Measurements from ENCODE around the gene CFAP53. TPM values are rescaled to one million over a fixed set of nuclear protein-coding genes. Genes with fewer than 3 reads are reported as not detected.

Gene CFAP53
- polyA plus RNA-seq, 1 donor, result 0.91 TPM

- peaks cover 31% of the 10 kb centered on the region for H3K36me3 ChIP-seq (ENCODE audit: control insufficient read depth, insufficient read depth, low read length)
- WGBS (ENCODE audit: insufficient coverage, low lambda C conversion rate), result 0% methylated on average over 2 of the region's 76 CpGs
- peak; percentile 99 to 100 for DNase-seq
- H3K9me3 ChIP-seq (ENCODE audit: control insufficient read depth, low read depth, low read length), result no peaks in the 10 kb centered on the region
- peak within 1 kb of the TSS; percentile 85 for H3K27ac ChIP-seq (ENCODE audit: low read length)
- no peaks in the 10 kb centered on the region for H3K4me1 ChIP-seq (ENCODE audit: control insufficient read depth, insufficient read depth, low read length)
- H3K4me3 ChIP-seq (ENCODE audit: low read length), result peak within 1 kb of the TSS; percentile 87
- no peaks in the 10 kb centered on the region for H3K27me3 ChIP-seq (ENCODE audit: control insufficient read depth, insufficient read depth, low read length)
These were observed 21.4 kb upstream of the CFAP53 start, which contains the start of gene CXXC1 for GRCh38 chr18:50287441-50288347. Gene CXXC1 (minus strand): TSS chr18:50287692. CDS start chr18:50287589, 103 bp downstream.

GRCh38 chr18:50287028-50287440 lies 20.7 kb upstream of the CFAP53 start:
- peak overlapping the region; percentile 51 for H3K27ac ChIP-seq (ENCODE audit: low read length)
- no peak for DNase-seq
- WGBS (ENCODE audit: insufficient coverage, low lambda C conversion rate), result no CpG with 5 or more reads among the region's 27 CpGs
- H3K36me3 ChIP-seq (ENCODE audit: control insufficient read depth, insufficient read depth, low read length), result peaks cover 37% of the 10 kb centered on the region
- peaks cover under 1% of the 10 kb centered on the region for H3K9me3 ChIP-seq (ENCODE audit: control insufficient read depth, low read depth, low read length)
- no peaks in the 10 kb centered on the region for H3K27me3 ChIP-seq (ENCODE audit: control insufficient read depth, insufficient read depth, low read length)
- H3K4me3 ChIP-seq (ENCODE audit: low read length), result peak overlapping the region; percentile 87
- H3K4me1 ChIP-seq (ENCODE audit: control insufficient read depth, insufficient read depth, low read length), result peaks cover 2% of the 10 kb centered on the region

GRCh38 chr18:50286391-50287027 lies 20.2 kb upstream of the CFAP53 start:
- no CpG with 5 or more reads among the region's 23 CpGs for WGBS (ENCODE audit: insufficient coverage, low lambda C conversion rate)
- peaks cover 5% of the 10 kb centered on the region for H3K4me1 ChIP-seq (ENCODE audit: control insufficient read depth, insufficient read depth, low read length)
- peak overlapping the region; percentile 87 for H3K4me3 ChIP-seq (ENCODE audit: low read length)
- H3K36me3 ChIP-seq (ENCODE audit: control insufficient read depth, insufficient read depth, low read length), result peaks cover 37% of the 10 kb centered on the region
- peak in 1 of 2 donors; percentile 33 for DNase-seq
- H3K9me3 ChIP-seq (ENCODE audit: control insufficient read depth, low read depth, low read length), result peaks cover 4% of the 10 kb centered on the region
- H3K27me3 ChIP-seq (ENCODE audit: control insufficient read depth, insufficient read depth, low read length), result no peaks in the 10 kb centered on the region
- H3K27ac ChIP-seq (ENCODE audit: low read length), result no peak overlapping the region

- DNase-seq, result no peak
- Histone ChIP-seq H3K9me3 (ENCODE audit: control insufficient read depth, low read depth, low read length) (peaks cover 4% of the 10 kb centered on the region), H3K4me3 (ENCODE audit: low read length) (no peak overlapping the region), H3K36me3 (ENCODE audit: control insufficient read depth, insufficient read depth, low read length) (peaks cover 37% of the 10 kb centered on the region), H3K27ac (ENCODE audit: low read length) (no peak overlapping the region), H3K4me1 (ENCODE audit: control insufficient read depth, insufficient read depth, low read length) (peaks cover 5% of the 10 kb centered on the region), H3K27me3 (ENCODE audit: control insufficient read depth, insufficient read depth, low read length) (no peaks in the 10 kb centered on the region)
- WGBS (ENCODE audit: insufficient coverage, low lambda C conversion rate), result no CpG with 5 or more reads among the region's 24 CpGs
These were observed 19.5 kb upstream of the CFAP53 start for GRCh38 chr18:50285631-50286321.

GRCh38 chr18:50285071-50285470 lies 18.8 kb upstream of the CFAP53 start:
- Histone ChIP-seq H3K27me3 (ENCODE audit: control insufficient read depth, insufficient read depth, low read length) (no peaks in the 10 kb centered on the region), H3K4me1 (ENCODE audit: control insufficient read depth, insufficient read depth, low read length) (peaks cover 10% of the 10 kb centered on the region), H3K4me3 (ENCODE audit: low read length) (no peak overlapping the region), H3K27ac (ENCODE audit: low read length) (no peak overlapping the region), H3K36me3 (ENCODE audit: control insufficient read depth, insufficient read depth, low read length) (peaks cover 37% of the 10 kb centered on the region), H3K9me3 (ENCODE audit: control insufficient read depth, low read depth, low read length) (peaks cover 4% of the 10 kb centered on the region)
- WGBS (ENCODE audit: insufficient coverage, low lambda C conversion rate), result no CpG with 5 or more reads among the region's 13 CpGs
- no peak for DNase-seq

- H3K27ac ChIP-seq (ENCODE audit: low read length), result no peak overlapping the region
- DNase-seq, result no peak
- 80% methylated on average over 1 of the region's 15 CpGs for WGBS (ENCODE audit: insufficient coverage, low lambda C conversion rate)
- H3K36me3 ChIP-seq (ENCODE audit: control insufficient read depth, insufficient read depth, low read length), result peaks cover 37% of the 10 kb centered on the region
- no peak overlapping the region for H3K4me3 ChIP-seq (ENCODE audit: low read length)
- peaks cover 14% of the 10 kb centered on the region for H3K4me1 ChIP-seq (ENCODE audit: control insufficient read depth, insufficient read depth, low read length)
- H3K27me3 ChIP-seq (ENCODE audit: control insufficient read depth, insufficient read depth, low read length), result no peaks in the 10 kb centered on the region
- peaks cover 4% of the 10 kb centered on the region for H3K9me3 ChIP-seq (ENCODE audit: control insufficient read depth, low read depth, low read length)
These were observed 18.1 kb upstream of the CFAP53 start for GRCh38 chr18:50284255-50284885.

GRCh38 chr18:50283469-50284209 lies 17.3 kb upstream of the CFAP53 start:
- Histone ChIP-seq H3K27ac (ENCODE audit: low read length) (no peak overlapping the region), H3K4me3 (ENCODE audit: low read length) (no peak overlapping the region), H3K9me3 (ENCODE audit: control insufficient read depth, low read depth, low read length) (peaks cover 4% of the 10 kb centered on the region), H3K36me3 (ENCODE audit: control insufficient read depth, insufficient read depth, low read length) (peaks cover 42% of the 10 kb centered on the region), H3K27me3 (ENCODE audit: control insufficient read depth, insufficient read depth, low read length) (no peaks in the 10 kb centered on the region), H3K4me1 (ENCODE audit: control insufficient read depth, insufficient read depth, low read length) (peaks cover 17% of the 10 kb centered on the region)
- DNase-seq, result no peak
- WGBS (ENCODE audit: insufficient coverage, low lambda C conversion rate), result 100% methylated on average over 3 of the region's 29 CpGs

GRCh38 chr18:50282521-50283335 lies 16.4 kb upstream of the CFAP53 start:
- peaks cover 46% of the 10 kb centered on the region for H3K36me3 ChIP-seq (ENCODE audit: control insufficient read depth, insufficient read depth, low read length)

GRCh38 chr18:50281972-50282520 lies 15.8 kb upstream of the CFAP53 start:
- Histone ChIP-seq H3K27ac (ENCODE audit: low read length) (peak overlapping the region; percentile 97), H3K4me1 (ENCODE audit: control insufficient read depth, insufficient read depth, low read length) (peaks cover 17% of the 10 kb centered on the region), H3K27me3 (ENCODE audit: control insufficient read depth, insufficient read depth, low read length) (no peaks in the 10 kb centered on the region), H3K4me3 (ENCODE audit: low read length) (peak overlapping the region; percentile 98), H3K9me3 (ENCODE audit: control insufficient read depth, low read depth, low read length) (peaks cover 4% of the 10 kb centered on the region), H3K36me3 (ENCODE audit: control insufficient read depth, insufficient read depth, low read length) (peaks cover 48% of the 10 kb centered on the region)
- DNase-seq, result no peak
- WGBS (ENCODE audit: insufficient coverage, low lambda C conversion rate), result 100% methylated on average over 2 of the region's 35 CpGs

More at GRCh38 chr18:50282521-50283335, 16.4 kb upstream of the CFAP53 start:
- 93% methylated on average over 5 of the region's 42 CpGs for WGBS (ENCODE audit: insufficient coverage, low lambda C conversion rate)
- H3K9me3 ChIP-seq (ENCODE audit: control insufficient read depth, low read depth, low read length), result peaks cover 4% of the 10 kb centered on the region
- H3K27ac ChIP-seq (ENCODE audit: low read length), result no peak overlapping the region
- no peak overlapping the region for H3K4me3 ChIP-seq (ENCODE audit: low read length)
- peaks cover 17% of the 10 kb centered on the region for H3K4me1 ChIP-seq (ENCODE audit: control insufficient read depth, insufficient read depth, low read length)
- no peaks in the 10 kb centered on the region for H3K27me3 ChIP-seq (ENCODE audit: control insufficient read depth, insufficient read depth, low read length)
- DNase-seq, result no peak

Measured in large intestine (tissue), 3 donors.